Measurements from ENCODE around the gene PDLIM5.
"Not testable (repeated sequence)": the region's sequence is repeated elsewhere in the genome, so short reads cannot be mapped to it uniquely, and the experiment has no call there.

Gene PDLIM5

GRCh38 chr4:94451695-94452475 is at the start of gene PDLIM5:
TSS of gene PDLIM5 (plus strand) at chr4:94451942. CDS start at chr4:94455289, 3,347 bp downstream.
- H3K27ac ChIP-seq (ENCODE audit: poor library complexity, severe bottlenecking), result peak within 1 kb of the TSS; percentile 82
- H3K9me3 ChIP-seq (ENCODE audit: severe bottlenecking), result no peaks in the 10 kb centered on the region
- peaks cover 48% of the 10 kb centered on the region for H3K4me1 ChIP-seq (ENCODE audit: insufficient read depth, poor library complexity, severe bottlenecking)
- ATAC-seq (ENCODE audit: low read depth), result peak; percentile 76
- peaks cover 41% of the 10 kb centered on the region for H3K36me3 ChIP-seq (ENCODE audit: low read depth)
- no peak for TF ChIP-seq CTCF (IDR thresholded peaks at IDR 0.05; ENCODE audit: poor library complexity, severe bottlenecking)
- DNase-seq (ENCODE audit: low spot score), result peak; percentile 86
- H3K27me3 ChIP-seq (ENCODE audit: insufficient read depth, poor library complexity, severe bottlenecking), result no peaks in the 10 kb centered on the region
- peak within 1 kb of the TSS; percentile 98 for H3K4me3 ChIP-seq (ENCODE audit: severe bottlenecking)

- not testable (repeated sequence) for H3K27me3 ChIP-seq (ENCODE audit: insufficient read depth, poor library complexity, severe bottlenecking); DNase-seq (ENCODE audit: low spot score); H3K4me1 ChIP-seq (ENCODE audit: insufficient read depth, poor library complexity, severe bottlenecking); ATAC-seq (ENCODE audit: low read depth); H3K9me3 ChIP-seq (ENCODE audit: severe bottlenecking); H3K27ac ChIP-seq (ENCODE audit: poor library complexity, severe bottlenecking); H3K4me3 ChIP-seq (ENCODE audit: severe bottlenecking); H3K36me3 ChIP-seq (ENCODE audit: low read depth)
Measured at GRCh38 chr4:94402439-94402838, 49.3 kb upstream of the PDLIM5 start.

GRCh38 chr4:94403751-94404150 is 48.0 kb upstream of the PDLIM5 start:
- H3K27me3 ChIP-seq (ENCODE audit: insufficient read depth, poor library complexity, severe bottlenecking), result no peaks in the 10 kb centered on the region
- DNase-seq (ENCODE audit: low spot score), result no peak
- no peak overlapping the region for H3K27ac ChIP-seq (ENCODE audit: poor library complexity, severe bottlenecking)
- no peaks in the 10 kb centered on the region for H3K36me3 ChIP-seq (ENCODE audit: low read depth)
- TF ChIP-seq CTCF (IDR thresholded peaks at IDR 0.05; ENCODE audit: poor library complexity, severe bottlenecking), result no peak
- ATAC-seq (ENCODE audit: low read depth), result no peak
- H3K4me3 ChIP-seq (ENCODE audit: severe bottlenecking), result no peak overlapping the region
- H3K9me3 ChIP-seq (ENCODE audit: severe bottlenecking), result no peaks in the 10 kb centered on the region
- H3K4me1 ChIP-seq (ENCODE audit: insufficient read depth, poor library complexity, severe bottlenecking), result no peaks in the 10 kb centered on the region

- no peak overlapping the region for H3K27ac ChIP-seq (ENCODE audit: poor library complexity, severe bottlenecking)
Measured at GRCh38 chr4:94406668-94407437, 44.9 kb upstream of the PDLIM5 start.

More at GRCh38 chr4:94406668-94407437, 44.9 kb upstream of the PDLIM5 start:
- no peaks in the 10 kb centered on the region for H3K36me3 ChIP-seq (ENCODE audit: low read depth)
- no peaks in the 10 kb centered on the region for H3K27me3 ChIP-seq (ENCODE audit: insufficient read depth, poor library complexity, severe bottlenecking)
- peaks cover 14% of the 10 kb centered on the region for H3K4me1 ChIP-seq (ENCODE audit: insufficient read depth, poor library complexity, severe bottlenecking)
- TF ChIP-seq CTCF (IDR thresholded peaks at IDR 0.05; ENCODE audit: poor library complexity, severe bottlenecking), result peak; percentile 97
- no peak overlapping the region for H3K4me3 ChIP-seq (ENCODE audit: severe bottlenecking)
- H3K9me3 ChIP-seq (ENCODE audit: severe bottlenecking), result no peaks in the 10 kb centered on the region
- DNase-seq (ENCODE audit: low spot score), result no peak
- ATAC-seq (ENCODE audit: low read depth), result 0 out of 3 replicates have a peak, but pooled peaks have one; percentile 24
